RWPE1 (cell line): ENCODE data around the gene MAPKAPK3.
A peak's percentile ranks its signal among the peaks of the same experiment; 100 is the strongest.

ENCODE experiments used
- CTCF ChIA-PET: fragments of 350-600 bp; sonication (Branson Sonifier 250); formaldehyde crosslinking; extraction: SDS; loops from one replicate; lab custom pipeline; 2021; lab: Yijun Ruan, JAX
- POLR2A ChIA-PET: fragments of 400-600 bp; formaldehyde crosslinking; extraction: SDS; loops from one replicate; lab custom pipeline; 2020; ENCODE audit warnings: antibody characterized with exemption; ENCODE audit not compliant: low non-redundant PET; lab: Yijun Ruan, JAX
- DNase-seq: peaks from one replicate; pipeline ENCODE4 v3.0.0; 2012; ENCODE audit warnings: low spot score
- H3K27ac ChIP-seq: fragments of 450-650 bp; 2 replicates; pipeline ENCODE4 v1.5.1; 2017
- TF ChIP-seq, protein P1 (sequence below): fragments of 450-650 bp; conservative IDR thresholded peaks from 2 replicates; pipeline ENCODE4 v1.5.1; 2017; ENCODE audit warnings: low read depth, mild to moderate bottlenecking

Gene MAPKAPK3

DNA sequence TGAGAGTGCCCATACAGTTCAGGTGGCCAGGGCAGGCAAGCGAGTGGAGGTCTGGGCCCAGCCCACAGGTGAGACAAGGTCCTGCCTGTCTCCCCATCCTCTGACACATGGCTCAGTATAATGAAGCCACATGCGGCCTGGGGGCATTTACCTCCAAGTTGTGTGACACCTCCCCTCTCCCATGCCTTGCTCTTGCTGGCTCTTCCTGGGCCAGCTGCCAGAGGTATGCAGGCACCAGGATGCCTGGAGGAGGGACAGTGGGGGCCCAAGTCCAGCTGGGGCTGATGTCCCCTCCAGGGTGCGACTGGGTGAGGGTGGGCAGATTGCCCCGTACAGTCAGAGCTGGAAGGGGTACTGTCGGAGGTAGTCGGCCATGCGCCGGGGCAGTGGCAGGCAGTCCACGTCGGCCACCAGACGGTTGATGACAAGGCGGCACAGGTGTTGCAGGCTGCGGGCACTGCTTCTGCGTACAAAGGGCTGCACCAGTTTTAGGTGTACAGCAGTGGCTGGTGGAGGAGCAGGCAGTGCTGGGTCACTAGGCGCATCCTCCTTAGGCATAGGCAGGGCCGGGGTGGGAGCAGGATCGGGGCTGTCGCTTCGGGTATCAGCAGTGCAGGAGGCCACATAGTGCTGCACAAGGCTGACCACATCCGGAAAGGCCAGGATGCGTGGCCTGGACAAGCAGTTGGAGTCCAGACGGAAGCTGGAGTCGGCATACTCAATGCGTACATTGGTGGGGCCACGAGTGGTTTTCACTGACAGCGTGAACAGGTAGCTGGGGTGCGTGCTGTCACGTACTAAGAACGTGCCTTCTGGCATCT is 9.5 kb upstream of the MAPKAPK3 start:
- CTCF ChIA-PET, result no interaction called here
- DNase-seq, result no peak

DNA sequence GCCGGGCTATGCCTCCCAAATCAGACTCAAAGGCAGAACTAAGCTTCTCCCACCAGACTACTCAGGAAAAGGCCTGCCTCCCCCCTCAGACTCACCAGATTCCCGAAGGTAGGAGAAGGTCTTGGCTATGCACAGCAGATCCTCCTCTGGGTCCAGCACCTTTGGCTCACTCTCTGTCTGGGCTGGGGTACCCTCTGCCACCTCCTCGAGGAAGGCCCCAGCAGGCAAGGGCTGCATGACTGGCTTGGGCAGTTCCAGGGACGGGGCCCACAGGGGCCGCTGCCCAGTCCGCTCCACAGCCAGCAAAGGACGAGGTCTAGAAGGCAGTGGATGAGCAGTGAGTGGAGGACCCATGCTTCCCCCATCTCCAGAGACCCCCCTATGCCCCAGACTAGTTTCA is 8.7 kb upstream of the MAPKAPK3 start:
- ChIA-PET POLR2A (no interaction called here), CTCF (no interaction called here)
- H3K27ac ChIP-seq, result peak overlapping the region; percentile 33
- TF ChIP-seq, protein P1, sequence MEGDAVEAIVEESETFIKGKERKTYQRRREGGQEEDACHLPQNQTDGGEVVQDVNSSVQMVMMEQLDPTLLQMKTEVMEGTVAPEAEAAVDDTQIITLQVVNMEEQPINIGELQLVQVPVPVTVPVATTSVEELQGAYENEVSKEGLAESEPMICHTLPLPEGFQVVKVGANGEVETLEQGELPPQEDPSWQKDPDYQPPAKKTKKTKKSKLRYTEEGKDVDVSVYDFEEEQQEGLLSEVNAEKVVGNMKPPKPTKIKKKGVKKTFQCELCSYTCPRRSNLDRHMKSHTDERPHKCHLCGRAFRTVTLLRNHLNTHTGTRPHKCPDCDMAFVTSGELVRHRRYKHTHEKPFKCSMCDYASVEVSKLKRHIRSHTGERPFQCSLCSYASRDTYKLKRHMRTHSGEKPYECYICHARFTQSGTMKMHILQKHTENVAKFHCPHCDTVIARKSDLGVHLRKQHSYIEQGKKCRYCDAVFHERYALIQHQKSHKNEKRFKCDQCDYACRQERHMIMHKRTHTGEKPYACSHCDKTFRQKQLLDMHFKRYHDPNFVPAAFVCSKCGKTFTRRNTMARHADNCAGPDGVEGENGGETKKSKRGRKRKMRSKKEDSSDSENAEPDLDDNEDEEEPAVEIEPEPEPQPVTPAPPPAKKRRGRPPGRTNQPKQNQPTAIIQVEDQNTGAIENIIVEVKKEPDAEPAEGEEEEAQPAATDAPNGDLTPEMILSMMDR, result no peak
- no peak for DNase-seq

More for the DNA sequence above, 9.5 kb upstream of the MAPKAPK3 start:
- TF ChIP-seq, protein P1, result no peak
- peak overlapping the region; percentile 33; the same call in 1 of the 2 replicates for H3K27ac ChIP-seq
- POLR2A ChIA-PET, result no interaction called here

GRCh38 chr3:50609071-50609762 is 7.7 kb upstream of the MAPKAPK3 start:
- DNase-seq, result no peak
- TF ChIP-seq, protein P1, result no peak
- peak overlapping the region; percentile 84 for H3K27ac ChIP-seq
- ChIA-PET POLR2A (no interaction called here), CTCF (no interaction called here)

GRCh38 chr3:50609763-50610085 is 7.2 kb upstream of the MAPKAPK3 start:
- ChIA-PET CTCF (no interaction called here), POLR2A (no interaction called here)
- TF ChIP-seq, protein P1, result no peak
- no peak for DNase-seq
- H3K27ac ChIP-seq, result peak overlapping the region; percentile 84

DNA sequence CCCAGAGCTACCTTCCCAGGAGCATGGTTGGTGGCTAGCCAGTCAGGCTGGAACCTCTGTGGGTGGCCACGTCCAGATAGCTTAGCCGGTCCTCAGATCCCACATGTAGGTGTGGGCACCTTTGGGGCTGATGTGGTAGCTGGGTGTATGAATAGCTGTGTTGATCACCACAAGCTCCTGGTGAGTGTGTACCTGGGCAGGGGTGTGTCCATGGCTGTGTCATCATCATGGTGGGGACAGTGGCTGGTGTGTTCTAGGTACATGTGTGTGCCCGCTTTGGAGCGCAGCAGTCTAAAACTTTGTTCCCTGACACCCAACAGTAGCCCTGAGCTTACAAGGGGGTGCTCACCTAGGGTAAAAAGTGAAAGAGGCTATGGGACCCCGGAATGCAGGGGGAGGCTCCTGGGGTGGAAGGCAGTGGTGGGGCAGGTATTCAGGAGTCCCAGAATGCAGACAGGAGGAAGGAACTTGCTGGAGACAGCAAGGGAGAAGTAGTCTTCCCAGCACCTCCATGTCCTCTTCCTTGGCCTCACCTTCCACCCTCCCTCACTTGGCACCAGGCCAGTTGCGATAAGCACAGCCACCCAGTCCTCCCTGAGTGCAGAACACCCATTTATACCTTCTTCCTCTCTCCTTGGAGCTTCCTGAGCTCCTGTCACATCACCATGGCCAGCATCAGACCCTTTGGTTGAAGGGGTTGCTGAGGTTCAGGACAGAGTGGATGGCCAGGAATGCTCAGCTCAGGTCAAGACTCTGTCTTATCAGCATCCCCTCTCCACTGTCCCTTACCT is 6.6 kb upstream of the MAPKAPK3 start:
- POLR2A ChIA-PET, result no interaction called here

More for the DNA sequence above, 6.6 kb upstream of the MAPKAPK3 start:
- peak overlapping the region; percentile 84 for H3K27ac ChIP-seq
- CTCF ChIA-PET, result no interaction called here
- DNase-seq, result no peak
- TF ChIP-seq, protein P1, result no peak
